ENCODE measurements around the gene GTF3C5.

GTF3C5 gene

DNA sequence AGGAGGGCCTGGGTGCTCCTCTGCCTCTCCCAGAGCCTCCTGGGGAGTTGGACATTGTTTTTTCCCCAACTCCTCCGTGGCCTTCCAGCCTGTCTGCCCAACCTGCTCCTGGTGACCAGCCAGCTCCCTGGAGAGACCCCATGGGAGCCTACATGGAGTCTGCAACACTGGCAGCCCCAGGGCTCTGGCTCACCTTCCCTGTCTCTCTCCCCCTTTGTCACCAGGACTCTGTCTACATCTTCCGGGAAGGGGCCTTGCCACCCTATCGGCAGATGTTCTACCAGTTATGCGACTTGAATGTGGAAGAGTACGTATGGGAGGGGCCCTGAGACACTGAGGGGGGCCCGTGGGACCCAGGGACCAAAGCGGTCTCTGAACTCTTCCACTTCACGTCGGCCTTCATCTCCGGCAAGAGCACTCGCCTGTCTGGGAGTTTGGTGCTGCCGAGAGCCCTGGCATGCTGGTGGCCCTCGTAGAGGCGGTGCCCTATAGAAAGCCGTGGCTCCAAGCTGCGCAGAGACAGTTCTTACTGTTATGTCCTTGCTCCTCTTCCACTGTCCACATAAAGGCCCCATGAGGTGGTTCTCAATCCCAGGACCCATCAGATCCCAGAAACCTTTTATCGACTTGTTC, 25.1 kb downstream of the GTF3C5 start:
- no peak overlapping the region for H3K4me3 ChIP-seq (ENCODE audit: low read length)
- DNase-seq (ENCODE audit: low read depth) = no peak
- TF ChIP-seq, protein P1, sequence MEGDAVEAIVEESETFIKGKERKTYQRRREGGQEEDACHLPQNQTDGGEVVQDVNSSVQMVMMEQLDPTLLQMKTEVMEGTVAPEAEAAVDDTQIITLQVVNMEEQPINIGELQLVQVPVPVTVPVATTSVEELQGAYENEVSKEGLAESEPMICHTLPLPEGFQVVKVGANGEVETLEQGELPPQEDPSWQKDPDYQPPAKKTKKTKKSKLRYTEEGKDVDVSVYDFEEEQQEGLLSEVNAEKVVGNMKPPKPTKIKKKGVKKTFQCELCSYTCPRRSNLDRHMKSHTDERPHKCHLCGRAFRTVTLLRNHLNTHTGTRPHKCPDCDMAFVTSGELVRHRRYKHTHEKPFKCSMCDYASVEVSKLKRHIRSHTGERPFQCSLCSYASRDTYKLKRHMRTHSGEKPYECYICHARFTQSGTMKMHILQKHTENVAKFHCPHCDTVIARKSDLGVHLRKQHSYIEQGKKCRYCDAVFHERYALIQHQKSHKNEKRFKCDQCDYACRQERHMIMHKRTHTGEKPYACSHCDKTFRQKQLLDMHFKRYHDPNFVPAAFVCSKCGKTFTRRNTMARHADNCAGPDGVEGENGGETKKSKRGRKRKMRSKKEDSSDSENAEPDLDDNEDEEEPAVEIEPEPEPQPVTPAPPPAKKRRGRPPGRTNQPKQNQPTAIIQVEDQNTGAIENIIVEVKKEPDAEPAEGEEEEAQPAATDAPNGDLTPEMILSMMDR (conservative IDR thresholded peaks at IDR 0.05; ENCODE audit: low read length) = no peak

DNA sequence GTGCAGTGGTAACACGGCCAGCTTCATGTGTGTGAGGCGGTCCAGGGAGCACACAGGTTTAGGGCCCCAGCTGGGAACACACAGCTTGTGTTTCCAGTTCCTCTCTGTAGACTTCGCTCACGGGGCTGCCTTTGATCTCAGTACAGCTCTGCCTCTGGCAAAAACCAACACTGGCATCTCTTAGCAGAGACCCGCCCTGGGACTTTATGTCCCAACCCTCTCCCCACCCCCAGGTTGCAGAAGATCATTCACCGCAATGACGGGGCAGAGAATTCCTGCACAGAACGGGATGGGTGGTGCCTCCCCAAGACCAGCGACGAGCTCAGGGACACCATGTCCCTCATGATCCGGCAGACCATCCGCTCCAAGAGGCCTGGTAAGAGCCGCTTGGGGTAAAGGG, 25.7 kb downstream of the GTF3C5 start:
- no peak overlapping the region for H3K4me3 ChIP-seq (ENCODE audit: low read length)
- DNase-seq (ENCODE audit: low read depth) = peak; percentile 55
- TF ChIP-seq, protein P1 (conservative IDR thresholded peaks at IDR 0.05; ENCODE audit: low read length) = no peak

DNA sequence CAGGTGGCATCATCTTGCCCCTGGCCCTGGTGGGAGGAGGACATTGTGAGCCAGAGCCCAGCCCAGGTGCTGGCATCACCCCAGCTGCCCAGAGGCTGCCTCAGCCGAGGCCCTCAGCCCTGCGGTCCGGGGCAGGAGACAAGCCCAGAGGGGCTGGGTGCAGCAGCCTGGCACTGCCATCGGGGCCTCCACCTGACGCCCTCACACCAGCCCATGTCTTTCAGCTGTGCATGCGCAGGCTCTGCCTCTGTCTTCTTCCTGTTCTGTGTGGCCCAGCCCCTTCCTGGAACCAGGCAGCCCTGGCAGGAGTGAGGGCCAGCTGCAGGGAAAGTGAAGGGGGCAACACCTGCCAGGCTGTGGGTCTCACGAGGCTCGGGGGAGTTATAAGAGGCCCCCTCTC, 26.2 kb downstream of the GTF3C5 start:
- TF ChIP-seq, protein P1 (conservative IDR thresholded peaks at IDR 0.05; ENCODE audit: low read length) = no peak
- H3K4me3 ChIP-seq (ENCODE audit: low read length) = no peak overlapping the region
- no peak for DNase-seq (ENCODE audit: low read depth)

DNA sequence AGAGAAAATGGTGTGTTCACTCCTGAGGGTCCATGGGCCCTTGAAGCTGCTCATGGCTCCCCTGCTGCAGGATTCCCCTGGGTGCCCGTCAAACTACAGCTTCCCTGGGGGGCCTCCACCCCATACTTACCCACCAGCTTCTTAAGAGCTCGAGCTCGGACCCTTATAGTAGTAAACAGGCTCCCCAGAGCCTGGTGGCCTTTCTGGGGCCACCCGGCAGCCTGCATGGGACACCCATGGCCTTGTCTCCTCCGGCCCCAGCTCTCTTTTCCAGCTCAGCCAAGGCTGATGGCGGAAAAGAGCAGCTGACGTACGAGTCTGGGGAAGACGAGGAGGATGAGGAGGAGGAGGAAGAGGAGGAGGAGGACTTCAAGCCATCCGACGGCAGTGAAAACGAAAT, 26.8 kb downstream of the GTF3C5 start:
- TF ChIP-seq, protein P1 (conservative IDR thresholded peaks at IDR 0.05; ENCODE audit: low read length) = no peak
- no peak for DNase-seq (ENCODE audit: low read depth)
- H3K4me3 ChIP-seq (ENCODE audit: low read length) = no peak overlapping the region

DNA sequence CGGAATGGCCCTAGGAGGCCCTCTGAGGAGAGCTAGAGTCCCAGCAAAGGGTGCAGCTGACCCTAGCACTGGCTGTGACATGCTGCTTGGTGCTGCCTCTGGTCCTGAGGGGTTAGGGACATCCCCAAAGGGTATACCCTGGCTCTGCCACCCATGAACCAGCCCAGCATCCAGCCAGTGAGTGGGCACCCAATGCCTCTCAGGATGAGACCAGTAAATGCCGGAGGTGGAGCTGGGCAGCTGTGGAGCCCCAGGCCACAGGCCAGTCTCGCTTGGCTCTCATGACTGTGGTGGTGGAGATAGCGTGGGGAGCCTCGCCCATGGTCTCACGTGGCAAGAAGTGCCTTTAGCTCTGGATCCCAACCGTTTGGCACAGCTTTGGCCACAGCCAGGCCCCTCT, 27.3 kb downstream of the GTF3C5 start:
- no peak overlapping the region for H3K4me3 ChIP-seq (ENCODE audit: low read length)
- TF ChIP-seq, protein P1 (conservative IDR thresholded peaks at IDR 0.05; ENCODE audit: low read length) = no peak
- DNase-seq (ENCODE audit: low read depth) = no peak

DNA sequence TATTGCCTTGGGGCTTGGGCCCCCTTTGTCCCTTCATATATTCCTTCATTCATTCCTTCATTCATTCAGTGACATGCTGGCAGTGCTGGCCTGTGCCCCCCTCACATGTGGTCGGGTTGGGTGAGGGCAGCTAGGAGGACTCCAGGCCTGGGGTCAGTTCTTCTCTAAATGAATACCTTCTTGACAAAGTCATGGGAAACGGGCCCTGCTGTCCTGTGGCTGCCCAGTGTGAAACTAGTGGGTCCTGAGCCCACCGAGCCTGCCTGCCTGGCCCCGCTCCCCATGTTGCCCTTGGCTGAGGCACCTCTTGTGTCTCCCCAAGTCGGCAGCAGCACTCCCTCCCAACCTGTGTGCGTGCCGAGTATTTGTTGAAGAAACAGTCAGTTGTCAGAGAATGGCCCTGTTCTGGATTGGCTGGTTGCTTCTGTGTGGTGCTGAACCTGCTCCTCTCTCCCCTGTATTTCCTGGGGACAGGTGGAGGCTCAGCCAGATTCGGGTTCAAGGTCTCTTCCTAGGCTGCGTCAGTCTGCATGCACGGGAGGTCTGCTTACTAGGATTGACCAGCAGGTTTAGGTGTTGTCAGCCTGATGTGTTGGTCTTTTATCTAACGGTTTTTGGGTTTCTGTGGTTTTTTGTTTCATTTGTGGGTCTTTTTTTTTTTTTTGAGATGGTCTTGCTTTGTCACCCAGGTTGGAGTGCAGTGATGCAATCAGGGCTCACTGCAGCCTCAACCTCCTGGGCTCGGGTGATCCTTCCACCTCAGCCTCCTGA, 27.9 kb downstream of the GTF3C5 start:
- TF ChIP-seq, protein P1 (conservative IDR thresholded peaks at IDR 0.05; ENCODE audit: low read length) = no peak
- H3K4me3 ChIP-seq (ENCODE audit: low read length) = no peak overlapping the region
- DNase-seq (ENCODE audit: low read depth) = no peak

DNA sequence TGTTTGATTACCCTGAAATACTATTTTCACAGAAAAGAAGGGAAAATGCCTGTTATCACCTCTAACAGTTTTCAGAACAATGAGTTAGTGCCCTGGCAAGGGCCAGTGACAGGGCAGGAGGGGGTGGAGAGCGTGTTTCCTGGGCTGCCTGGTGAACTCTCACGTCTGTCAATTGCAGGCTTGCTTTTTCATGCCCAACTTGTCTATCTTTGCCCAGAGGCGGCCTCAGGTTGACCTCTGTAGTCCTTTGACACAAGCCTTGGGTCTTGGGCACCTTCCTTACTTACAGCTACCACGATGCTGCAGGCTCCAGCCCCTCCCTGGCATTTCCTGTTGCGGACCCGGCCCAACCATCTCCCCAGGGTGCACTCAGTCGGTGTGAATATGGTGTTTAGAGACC, 28.8 kb downstream of the GTF3C5 start:
- no peak overlapping the region for H3K4me3 ChIP-seq (ENCODE audit: low read length)
- DNase-seq (ENCODE audit: low read depth) = no peak
- TF ChIP-seq, protein P1 (conservative IDR thresholded peaks at IDR 0.05; ENCODE audit: low read length) = no peak
